ENCODE measurements around the gene FBN2.

DNA sequence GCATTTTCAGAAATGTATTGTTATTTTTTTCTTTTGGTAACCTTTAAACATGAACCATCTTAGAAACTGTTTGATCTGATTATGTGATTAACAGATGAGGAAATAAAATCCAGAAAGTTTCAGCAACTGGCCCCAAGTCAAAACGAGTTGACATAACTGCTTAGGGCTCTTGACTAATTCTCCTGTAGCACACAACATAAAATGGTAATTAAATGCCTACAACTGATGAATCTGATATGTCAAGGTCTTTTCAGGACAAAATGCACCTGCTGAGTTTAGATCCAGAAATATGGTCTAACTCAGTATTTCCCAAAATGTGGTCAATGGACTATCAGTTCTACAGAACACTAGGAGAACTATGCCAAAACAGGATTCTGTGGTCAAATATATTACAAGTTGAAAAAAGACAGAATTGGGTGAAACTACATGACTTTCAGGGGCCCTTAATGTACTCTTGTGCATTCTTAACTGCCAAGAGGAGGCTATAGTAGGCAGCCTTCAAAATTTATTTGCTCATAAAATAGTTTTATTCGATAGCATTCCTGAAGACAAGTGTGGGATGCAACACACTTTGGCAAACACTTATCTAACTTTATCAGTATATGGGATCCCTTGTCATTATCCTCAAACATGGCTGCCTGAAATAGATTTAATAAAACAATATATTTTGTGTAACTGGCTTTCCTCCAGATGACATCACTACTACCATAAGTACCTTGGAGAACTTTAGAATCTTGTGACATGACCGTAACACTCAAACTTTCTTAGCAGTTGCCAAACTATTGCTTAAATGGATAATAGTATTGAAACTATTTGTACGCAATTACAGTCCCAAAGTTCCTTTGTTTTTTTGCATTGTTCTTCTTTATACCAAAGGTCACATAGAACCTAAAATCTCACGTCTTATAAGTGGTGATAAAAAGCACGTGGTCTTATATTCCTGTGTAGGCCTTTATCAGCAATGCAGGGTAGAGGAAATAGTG lies 59.4 kb downstream of the FBN2 start:
- no peak for TF ChIP-seq GATA2 (IDR thresholded peaks at IDR 0.05; ENCODE audit: low read depth, low read length)
- no peak for TF ChIP-seq GATA3 (IDR thresholded peaks at IDR 0.05; ENCODE audit: low read depth, low read length)

Measured in SH-SY5Y (cell line).